Measurements from ENCODE around the gene SLC35B1.

Gene SLC35B1

GRCh38 chr17:49688848-49689247 is 18.9 kb downstream of the SLC35B1 start:
- Histone ChIP-seq H3K27ac (ENCODE audit: low read depth, low read length, poor library complexity, severe bottlenecking) (no peak overlapping the region), H2AFZ (ENCODE audit: low read length) (no peak overlapping the region)

DNA sequence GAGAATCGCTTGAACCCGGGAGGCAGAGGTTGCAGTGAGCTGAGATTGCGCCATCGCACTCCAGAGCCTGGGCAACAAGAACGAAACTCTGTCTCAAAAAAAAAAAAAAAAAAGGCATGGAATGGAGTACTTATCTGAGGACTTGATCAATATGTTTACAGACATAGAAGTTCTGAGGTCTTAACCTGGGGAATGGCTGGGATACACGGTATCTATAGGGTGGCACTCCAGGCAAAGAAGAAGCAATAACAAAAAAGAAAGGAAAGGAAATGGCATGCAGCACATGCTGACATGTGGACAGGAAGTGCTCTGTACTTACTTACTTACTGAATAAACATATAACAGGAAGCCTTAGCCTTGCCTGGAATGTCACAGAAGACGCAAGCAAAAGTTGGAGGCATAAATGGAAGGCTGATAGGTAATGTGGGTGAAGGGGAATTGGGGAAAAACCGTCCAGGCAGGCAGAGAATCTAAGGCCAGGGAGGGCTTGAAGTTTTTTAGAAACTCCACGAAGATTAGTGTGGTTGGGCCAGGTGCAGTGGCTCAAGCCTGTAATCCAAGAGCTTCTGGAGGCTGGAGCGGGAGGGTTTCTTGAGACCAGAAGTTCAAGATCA is 19.8 kb downstream of the SLC35B1 start:
- TF ChIP-seq CTCF (IDR thresholded peaks at IDR 0.05; ENCODE audit: low read length) (no peak), EZH2 (IDR thresholded peaks at IDR 0.05; ENCODE audit: borderline replicate concordance, low read length) (no peak)
- H3F3A ChIP-seq (ENCODE audit: insufficient read depth, low read length), result no peaks in the 10 kb centered on the region
- H3K36me3 ChIP-seq (ENCODE audit: insufficient read depth, low read length), result no peaks in the 10 kb centered on the region
- no peaks in the 10 kb centered on the region for H4K20me1 ChIP-seq (ENCODE audit: insufficient read depth, low read length)
- H3K9me2 ChIP-seq (ENCODE audit: low read depth, low read length), result no peaks in the 10 kb centered on the region
- H3K27me3 ChIP-seq (ENCODE audit: insufficient read depth, low read length), result no peaks in the 10 kb centered on the region
- H3K9ac ChIP-seq (ENCODE audit: low read length), result no peak overlapping the region
- H3K4me3 ChIP-seq (ENCODE audit: low read depth, low read length, poor library complexity, severe bottlenecking), result no peak overlapping the region
- no peak overlapping the region for H2AFZ ChIP-seq (ENCODE audit: low read length)
- H3K27ac ChIP-seq (ENCODE audit: low read depth, low read length, poor library complexity, severe bottlenecking), result no peak overlapping the region
- no peak overlapping the region for H3K4me2 ChIP-seq (ENCODE audit: low read length)
- H3K79me2 ChIP-seq (ENCODE audit: insufficient read depth, low read length), result no peaks in the 10 kb centered on the region
- H3K4me1 ChIP-seq (ENCODE audit: insufficient read depth, low read length, severe bottlenecking), result peaks cover 8% of the 10 kb centered on the region
- H3K9me3 ChIP-seq (ENCODE audit: low read length), result no peaks in the 10 kb centered on the region

More at GRCh38 chr17:49688848-49689247, 18.9 kb downstream of the SLC35B1 start:
- Histone ChIP-seq H3K4me1 (ENCODE audit: insufficient read depth, low read length, severe bottlenecking) (peaks cover 8% of the 10 kb centered on the region), H3K27me3 (ENCODE audit: insufficient read depth, low read length) (no peaks in the 10 kb centered on the region), H3K9me3 (ENCODE audit: low read length) (no peaks in the 10 kb centered on the region), H3F3A (ENCODE audit: insufficient read depth, low read length) (no peaks in the 10 kb centered on the region), H3K36me3 (ENCODE audit: insufficient read depth, low read length) (no peaks in the 10 kb centered on the region), H3K4me2 (ENCODE audit: low read length) (no peak overlapping the region), H3K79me2 (ENCODE audit: insufficient read depth, low read length) (no peaks in the 10 kb centered on the region), H3K9me2 (ENCODE audit: low read depth, low read length) (no peaks in the 10 kb centered on the region), H4K20me1 (ENCODE audit: insufficient read depth, low read length) (no peaks in the 10 kb centered on the region), H3K4me3 (ENCODE audit: low read depth, low read length, poor library complexity, severe bottlenecking) (no peak overlapping the region), H3K9ac (ENCODE audit: low read length) (no peak overlapping the region)
- TF ChIP-seq CTCF (IDR thresholded peaks at IDR 0.05; ENCODE audit: low read length), result no peak

DNA sequence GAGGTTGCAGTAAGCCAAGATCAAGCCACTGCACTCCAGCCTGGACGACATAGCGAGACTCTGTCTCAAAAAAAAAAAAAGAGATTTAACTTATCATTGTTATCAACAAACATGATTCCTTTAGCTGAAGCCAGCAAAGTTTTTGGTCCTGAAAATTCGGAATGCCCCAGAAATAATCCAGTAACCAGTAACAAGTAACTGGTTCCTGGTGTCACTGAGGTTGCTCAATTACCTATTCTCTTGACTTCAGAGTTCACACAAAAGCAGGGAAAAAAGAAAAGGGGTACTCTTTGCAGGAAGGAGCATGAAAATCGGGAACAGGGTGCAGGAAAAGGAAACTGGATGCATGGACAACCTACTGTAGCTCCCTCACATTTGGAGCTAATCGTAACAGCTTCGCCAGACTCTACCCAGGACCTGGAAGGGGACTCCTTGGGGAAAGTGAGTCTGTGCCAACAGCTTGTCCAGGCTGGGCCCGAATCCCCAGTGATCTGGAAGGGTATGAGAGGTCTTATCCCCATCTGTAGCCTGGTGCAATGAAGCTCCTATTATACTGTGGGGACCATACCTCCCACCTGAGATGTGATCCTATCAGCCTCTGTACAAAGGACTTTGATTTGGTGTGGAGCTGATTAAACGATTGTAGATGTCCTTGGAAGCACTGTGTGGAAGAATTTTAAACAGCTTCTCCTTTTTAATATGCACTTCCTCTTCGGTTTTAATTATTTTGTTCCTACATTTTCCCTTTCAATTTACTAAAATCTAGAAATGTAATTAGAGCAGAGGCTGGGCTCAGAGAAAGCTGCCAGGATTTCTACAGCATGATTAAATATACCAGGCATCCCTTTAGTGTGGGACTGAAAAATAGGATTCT is 26.4 kb downstream of the SLC35B1 start:
- Histone ChIP-seq H2AFZ (ENCODE audit: low read length) (no peak overlapping the region), H3K9me3 (ENCODE audit: low read length) (no peaks in the 10 kb centered on the region)

More for the DNA sequence above, 26.4 kb downstream of the SLC35B1 start:
- no peak overlapping the region for H3K27ac ChIP-seq (ENCODE audit: low read depth, low read length, poor library complexity, severe bottlenecking)
- H4K20me1 ChIP-seq (ENCODE audit: insufficient read depth, low read length), result no peaks in the 10 kb centered on the region
- no peak overlapping the region for H3K4me3 ChIP-seq (ENCODE audit: low read depth, low read length, poor library complexity, severe bottlenecking)
- H3K27me3 ChIP-seq (ENCODE audit: insufficient read depth, low read length), result no peaks in the 10 kb centered on the region
- TF ChIP-seq CTCF (IDR thresholded peaks at IDR 0.05; ENCODE audit: low read length), result no peak
- no peak for TF ChIP-seq EZH2 (IDR thresholded peaks at IDR 0.05; ENCODE audit: borderline replicate concordance, low read length)
- H3K9me2 ChIP-seq (ENCODE audit: low read depth, low read length), result no peaks in the 10 kb centered on the region
- H3K4me2 ChIP-seq (ENCODE audit: low read length), result no peak overlapping the region
- no peak overlapping the region for H3K9ac ChIP-seq (ENCODE audit: low read length)
- H3F3A ChIP-seq (ENCODE audit: insufficient read depth, low read length), result peaks cover 5% of the 10 kb centered on the region; the same call in 1 of the 2 replicates
- peaks cover 8% of the 10 kb centered on the region for H3K4me1 ChIP-seq (ENCODE audit: insufficient read depth, low read length, severe bottlenecking)
- H3K79me2 ChIP-seq (ENCODE audit: insufficient read depth, low read length), result peaks cover 6% of the 10 kb centered on the region; the same call in 1 of the 2 replicates
- no peaks in the 10 kb centered on the region for H3K36me3 ChIP-seq (ENCODE audit: insufficient read depth, low read length)
